GM20000 (cell line): Measurements from ENCODE around the gene KCNJ6.

ENCODE experiments used
- DNase-seq: peaks from one replicate; pipeline ENCODE4 v3.0.0; 2012; ENCODE audit warnings: low spot score
- TF ChIP-seq, protein P1 (sequence below): IDR thresholded peaks from 2 replicates; pipeline ENCODE4 v1.5.1; 2012; ENCODE audit warnings: mild to moderate bottlenecking, control low read depth; ENCODE audit errors: extremely low read depth, missing control alignments

The KCNJ6 gene

GRCh38 chr21:37819372-37819771 lies 96.9 kb downstream of the KCNJ6 start:
- TF ChIP-seq, protein P1, sequence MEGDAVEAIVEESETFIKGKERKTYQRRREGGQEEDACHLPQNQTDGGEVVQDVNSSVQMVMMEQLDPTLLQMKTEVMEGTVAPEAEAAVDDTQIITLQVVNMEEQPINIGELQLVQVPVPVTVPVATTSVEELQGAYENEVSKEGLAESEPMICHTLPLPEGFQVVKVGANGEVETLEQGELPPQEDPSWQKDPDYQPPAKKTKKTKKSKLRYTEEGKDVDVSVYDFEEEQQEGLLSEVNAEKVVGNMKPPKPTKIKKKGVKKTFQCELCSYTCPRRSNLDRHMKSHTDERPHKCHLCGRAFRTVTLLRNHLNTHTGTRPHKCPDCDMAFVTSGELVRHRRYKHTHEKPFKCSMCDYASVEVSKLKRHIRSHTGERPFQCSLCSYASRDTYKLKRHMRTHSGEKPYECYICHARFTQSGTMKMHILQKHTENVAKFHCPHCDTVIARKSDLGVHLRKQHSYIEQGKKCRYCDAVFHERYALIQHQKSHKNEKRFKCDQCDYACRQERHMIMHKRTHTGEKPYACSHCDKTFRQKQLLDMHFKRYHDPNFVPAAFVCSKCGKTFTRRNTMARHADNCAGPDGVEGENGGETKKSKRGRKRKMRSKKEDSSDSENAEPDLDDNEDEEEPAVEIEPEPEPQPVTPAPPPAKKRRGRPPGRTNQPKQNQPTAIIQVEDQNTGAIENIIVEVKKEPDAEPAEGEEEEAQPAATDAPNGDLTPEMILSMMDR = no peak
- DNase-seq = no peak

GRCh38 chr21:37817242-37817641 lies 99.0 kb downstream of the KCNJ6 start:
- DNase-seq = no peak
- TF ChIP-seq, protein P1 = no peak

GRCh38 chr21:37815893-37816292 lies 100.4 kb downstream of the KCNJ6 start:
- TF ChIP-seq, protein P1 = no peak

GRCh38 chr21:37811711-37812110 lies 104.5 kb downstream of the KCNJ6 start:
- DNase-seq = no peak
- TF ChIP-seq, protein P1 = no peak

More at GRCh38 chr21:37815893-37816292, 100.4 kb downstream of the KCNJ6 start:
- DNase-seq = no peak

DNA sequence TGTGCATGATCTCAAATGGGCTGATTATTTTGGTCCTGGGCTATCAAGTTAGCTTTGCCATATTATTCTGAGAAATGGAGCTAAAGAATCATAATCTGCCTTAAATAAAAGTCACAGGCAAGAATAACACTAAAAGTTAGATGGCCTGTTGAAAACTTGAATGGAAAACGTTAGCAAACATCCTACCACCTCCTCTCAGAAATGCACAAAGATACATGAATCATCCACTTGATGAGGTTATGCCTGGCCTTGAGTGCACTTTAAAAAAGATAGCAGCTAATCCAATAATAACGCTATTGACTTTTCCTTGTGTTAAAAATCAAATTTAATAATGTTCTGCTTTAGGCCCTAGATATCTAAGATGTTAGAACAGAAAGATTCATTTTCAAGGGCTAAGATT lies 108.0 kb downstream of the KCNJ6 start:
- TF ChIP-seq, protein P1 = no peak
- DNase-seq = no peak

GRCh38 chr21:37805266-37805665 lies 111.0 kb downstream of the KCNJ6 start:
- TF ChIP-seq, protein P1 = no peak
- no peak for DNase-seq

- no peak for DNase-seq
- TF ChIP-seq, protein P1 = no peak
These were observed 112.3 kb downstream of the KCNJ6 start for GRCh38 chr21:37804001-37804400.
